PC-9 (cell line): ENCODE data around the gene SELENOW. TPM values are rescaled to one million over a fixed set of nuclear protein-coding genes. Genes with fewer than 3 reads are reported as not detected.
"Not testable (repeated sequence)": the region's sequence is repeated elsewhere in the genome, so short reads cannot be mapped to it uniquely, and the experiment has no call there.

Experiments
- BruUV-seq: library from RNA; stranded (reverse); fragments of 400-500 nt; replicated peaks from 2 replicates; lab custom pipeline; 2021; lab: Mats Ljungman, UMichigan
- CTCF ChIA-PET: fragments of 300-600 bp; sonication (Branson Sonifier 250); formaldehyde crosslinking; loops from one replicate; lab custom pipeline; 2022; ENCODE audit warnings: antibody characterized with exemption; lab: Charles Lee
- POLR2A ChIA-PET: fragments of 300-600 bp; sonication (Branson Sonifier 250); formaldehyde crosslinking; loops from one replicate; lab custom pipeline; 2022; ENCODE audit warnings: antibody characterized with exemption; ENCODE audit not compliant: unreplicated experiment; lab: Charles Lee
- DNase-seq, 2 experiments: peaks; one replicate each; pipeline versions ENCODE4 v3.0.0 to v3.0.0-alpha.2; 2015 to 2022; ENCODE audit warnings: mixed read lengths in 1 of 2
- H2AFZ ChIP-seq: fragments of 200-600 bp; sonication (generic); 2 replicates; pipeline ENCODE4 v1.8.1; 2017; ENCODE audit warnings: antibody characterized with exemption
- H3F3A ChIP-seq: fragments of 200-600 bp; sonication (generic); 2 replicates; pipeline ENCODE4 v1.8.1; 2017; ENCODE audit warnings: antibody characterized with exemption, mild to moderate bottlenecking, low read depth; ENCODE audit not compliant: insufficient read depth
- H3K27ac ChIP-seq: fragments of 200-600 bp; sonication (generic); 2 replicates; pipeline ENCODE4 v1.6.1; 2016; ENCODE audit warnings: mixed run types
- H3K27me3 ChIP-seq: fragments of 200-600 bp; sonication (generic); 2 replicates; pipeline ENCODE4 v1.6.1; 2016; ENCODE audit warnings: low read depth, mixed run types; ENCODE audit not compliant: insufficient read depth
- H3K36me3 ChIP-seq: fragments of 200-600 bp; sonication (generic); 2 replicates; pipeline ENCODE4 v1.6.1; 2016; ENCODE audit warnings: low read depth, mixed run types
- H3K4me1 ChIP-seq: fragments of 200-600 bp; sonication (generic); replicated peaks from 2 replicates; pipeline ENCODE4 v1.6.1; 2016; ENCODE audit warnings: mixed run types; ENCODE audit not compliant: insufficient read depth
- H3K4me2 ChIP-seq: fragments of 200-600 bp; sonication (generic); 2 replicates; pipeline ENCODE4 v1.6.1; 2017; ENCODE audit warnings: mixed run types
- H3K4me3 ChIP-seq: fragments of 200-600 bp; sonication (generic); 2 replicates; pipeline ENCODE4 v1.6.1; 2016; ENCODE audit warnings: mixed run types
- H3K79me2 ChIP-seq: fragments of 200-600 bp; sonication (generic); 2 replicates; pipeline ENCODE4 v1.6.1; 2017; ENCODE audit warnings: low read depth, mixed run types
- H3K9me2 ChIP-seq: fragments of 200-600 bp; sonication (generic); 2 replicates; pipeline ENCODE4 v1.8.1; 2017; ENCODE audit warnings: mild to moderate bottlenecking; ENCODE audit not compliant: insufficient read depth
- H3K9me3 ChIP-seq: fragments of 200-600 bp; sonication (generic); 2 replicates; pipeline ENCODE4 v1.8.1; 2016; ENCODE audit warnings: low read depth; ENCODE audit not compliant: insufficient read depth
- H4K20me1 ChIP-seq: fragments of 200-600 bp; sonication (generic); 2 replicates; pipeline ENCODE4 v1.8.1; 2017; ENCODE audit not compliant: insufficient read depth
- EZH2 ChIP-seq: fragments of 200-600 bp; sonication (generic); IDR thresholded peaks from 2 replicates; pipeline ENCODE4 v1.8.0; 2017; ENCODE audit warnings: antibody characterized with exemption, low read depth
- intact Hi-C: fragments of 100-400 bp; cut with micrococcal nuclease; formaldehyde crosslinking; loops from one replicate; pipeline ENCODE4 v1.10.0; 2022; ENCODE audit not compliant: unreplicated experiment
- total RNA-seq: library from RNA; stranded (reverse); gene quantifications from 2 replicates; pipeline ENCODE4 v1.2.3, GENCODE V29; 2021
- TF ChIP-seq, protein P1 (sequence below): fragments of 200-600 bp; sonication (generic); conservative IDR thresholded peaks from 2 replicates; pipeline ENCODE4 v1.6.1; 2017; ENCODE audit warnings: mixed run types, antibody characterized with exemption, mild to moderate bottlenecking, moderate library complexity

The SELENOW gene
- total RNA-seq, 1 experiment from 2014 or later: 186 TPM

- CTCF ChIA-PET: no interaction called here
- Histone ChIP-seq H3K79me2 (peaks cover 19% of the 10 kb centered on the region), H3K27me3 (no peaks in the 10 kb centered on the region), H2AFZ (peak overlapping the region; percentile 77), H3K4me3 (no peak overlapping the region), H3K9me3 (no peaks in the 10 kb centered on the region), H3K9me2 (peaks cover 4% of the 10 kb centered on the region; the same call in 1 of the 2 replicates), H3K36me3 (peaks cover 8% of the 10 kb centered on the region), H3F3A (peaks cover 29% of the 10 kb centered on the region), H3K4me2 (peak overlapping the region; percentile 91), H3K4me1 (peaks cover 29% of the 10 kb centered on the region), H3K27ac (peak overlapping the region; percentile 73), H4K20me1 (peaks cover 11% of the 10 kb centered on the region; the same call in 1 of the 2 replicates)
- intact Hi-C loops: loop anchor here (1.0 kb wide), 2 partner anchors 13 to 29 kb away; partner anchors contain the start of gene EHD2
- BruUV-seq: no TSS peak
- POLR2A ChIA-PET: interaction anchor here (0.6 to 1.2 kb wide), 2 partner anchors 19 to 38 kb away, joined by 3 read pairs; no protein-coding TSS in a partner anchor
- no peak for TF ChIP-seq EZH2
- TF ChIP-seq, protein P1, sequence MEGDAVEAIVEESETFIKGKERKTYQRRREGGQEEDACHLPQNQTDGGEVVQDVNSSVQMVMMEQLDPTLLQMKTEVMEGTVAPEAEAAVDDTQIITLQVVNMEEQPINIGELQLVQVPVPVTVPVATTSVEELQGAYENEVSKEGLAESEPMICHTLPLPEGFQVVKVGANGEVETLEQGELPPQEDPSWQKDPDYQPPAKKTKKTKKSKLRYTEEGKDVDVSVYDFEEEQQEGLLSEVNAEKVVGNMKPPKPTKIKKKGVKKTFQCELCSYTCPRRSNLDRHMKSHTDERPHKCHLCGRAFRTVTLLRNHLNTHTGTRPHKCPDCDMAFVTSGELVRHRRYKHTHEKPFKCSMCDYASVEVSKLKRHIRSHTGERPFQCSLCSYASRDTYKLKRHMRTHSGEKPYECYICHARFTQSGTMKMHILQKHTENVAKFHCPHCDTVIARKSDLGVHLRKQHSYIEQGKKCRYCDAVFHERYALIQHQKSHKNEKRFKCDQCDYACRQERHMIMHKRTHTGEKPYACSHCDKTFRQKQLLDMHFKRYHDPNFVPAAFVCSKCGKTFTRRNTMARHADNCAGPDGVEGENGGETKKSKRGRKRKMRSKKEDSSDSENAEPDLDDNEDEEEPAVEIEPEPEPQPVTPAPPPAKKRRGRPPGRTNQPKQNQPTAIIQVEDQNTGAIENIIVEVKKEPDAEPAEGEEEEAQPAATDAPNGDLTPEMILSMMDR: no peak
- no peak for DNase-seq
Observed at GRCh38 chr19:47742634-47743033, 35.9 kb upstream of the SELENOW start.

DNA sequence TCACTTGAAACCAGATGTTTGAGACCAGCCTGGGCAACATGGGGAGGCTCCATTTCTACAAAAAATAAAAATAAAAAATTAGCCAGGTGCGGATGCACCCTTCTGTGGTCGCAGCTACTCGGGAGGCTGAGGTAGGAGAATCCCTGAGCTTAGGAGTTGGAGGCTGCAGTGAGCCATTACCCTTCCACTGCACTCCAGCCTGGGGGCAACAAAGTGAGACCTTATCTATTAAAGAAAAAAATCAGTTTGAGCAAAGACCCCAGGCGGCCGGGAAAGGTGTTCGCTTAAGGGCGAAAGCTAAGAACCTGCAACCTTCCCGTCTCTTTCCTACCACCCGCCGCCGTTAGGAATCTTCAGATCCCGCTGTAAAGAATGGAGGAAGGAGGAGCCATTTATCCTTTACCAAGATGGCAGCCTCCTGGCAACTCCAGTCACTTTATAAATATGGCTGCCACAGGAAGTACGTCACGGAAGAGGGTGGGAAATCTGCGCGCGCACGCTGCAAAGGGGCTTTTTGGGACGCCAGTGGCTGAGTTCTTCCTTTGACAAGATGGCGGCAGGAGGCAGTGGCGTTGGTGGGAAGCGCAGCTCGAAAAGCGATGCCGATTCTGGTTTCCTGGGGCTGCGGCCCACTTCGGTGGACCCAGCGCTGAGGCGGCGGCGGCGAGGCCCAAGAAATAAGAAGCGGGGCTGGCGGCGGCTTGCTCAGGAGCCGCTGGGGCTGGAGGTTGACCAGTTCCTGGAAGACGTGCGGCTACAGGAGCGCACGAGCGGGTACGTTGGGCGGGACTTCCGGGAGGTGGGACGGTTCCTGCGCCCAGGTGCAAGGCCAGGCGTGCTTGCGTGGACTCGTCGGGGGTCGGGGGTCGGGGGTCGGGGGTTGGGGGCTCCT lies 33.2 kb upstream of the SELENOW start, which contains the start of gene NOP53:
TSS of gene NOP53 (plus strand) at position 537 of the 892 bp plus-strand sequence. CDS start at position 551, 14 bp downstream.
- H3K27ac ChIP-seq: peak within 1 kb of the TSS; percentile 82
- TF ChIP-seq EZH2: no peak
- TF ChIP-seq, protein P1: no peak
- H3F3A ChIP-seq: peaks cover 31% of the 10 kb centered on the region
- peaks cover 4% of the 10 kb centered on the region; the same call in 1 of the 2 replicates for H3K9me2 ChIP-seq
- H3K4me1 ChIP-seq: peaks cover 29% of the 10 kb centered on the region
- H3K4me3 ChIP-seq: peak within 1 kb of the TSS; percentile 94
- intact Hi-C loops: no loop called here
- peak within 1 kb of the TSS; percentile 93 for H2AFZ ChIP-seq
- BruUV-seq: TSS peak; percentile 73
- peak; percentile 90 to 95 for DNase-seq
- peak within 1 kb of the TSS; percentile 91 for H3K4me2 ChIP-seq
- H3K9me3 ChIP-seq: no peaks in the 10 kb centered on the region
- peaks cover 44% of the 10 kb centered on the region for H3K79me2 ChIP-seq
- H3K36me3 ChIP-seq: peaks cover 31% of the 10 kb centered on the region
- no peaks in the 10 kb centered on the region for H3K27me3 ChIP-seq
- CTCF ChIA-PET: interaction anchor here (0.6 to 1.4 kb wide), 2 partner anchors 32 to 258 kb away, joined by 3 to 4 read pairs; no protein-coding TSS in a partner anchor
- POLR2A ChIA-PET: interaction anchor here (0.6 kb wide), 1 partner anchor 22 kb away, joined by 3 read pairs; no protein-coding TSS in a partner anchor
- H4K20me1 ChIP-seq: peaks cover 35% of the 10 kb centered on the region

DNA sequence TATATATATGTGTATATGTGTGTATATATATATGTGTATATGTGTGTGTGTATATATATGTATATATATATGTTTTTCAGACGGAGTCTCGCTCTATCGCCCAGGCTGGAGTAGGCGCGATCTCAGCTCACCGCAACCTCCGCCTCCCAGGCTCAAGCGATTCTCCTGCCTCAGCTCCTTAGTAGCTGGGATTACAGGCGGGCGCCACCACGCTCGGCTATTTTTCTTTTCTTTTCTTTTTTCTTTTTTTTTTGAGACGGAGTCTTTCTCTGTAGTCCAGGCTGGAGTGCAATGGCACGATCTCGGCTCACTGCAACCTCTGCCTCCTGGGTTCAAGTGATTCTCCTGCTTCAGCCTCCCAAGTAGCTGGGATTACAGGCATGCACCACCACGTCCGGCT lies 32.4 kb upstream of the SELENOW start:
- H3K27me3 ChIP-seq, BruUV-seq, H2AFZ ChIP-seq, H3K9me3 ChIP-seq, H3K9me2 ChIP-seq, intact Hi-C loops, POLR2A ChIA-PET, DNase-seq: not testable (repeated sequence)
- Histone ChIP-seq H3K27ac (peak overlapping the region; percentile 82; the same call in 1 of the 2 replicates), H3F3A (peaks cover 31% of the 10 kb centered on the region), H3K36me3 (peaks cover 36% of the 10 kb centered on the region), H4K20me1 (peaks cover 42% of the 10 kb centered on the region), H3K79me2 (peaks cover 45% of the 10 kb centered on the region), H3K4me3 (peak overlapping the region; percentile 94), H3K4me2 (peak overlapping the region; percentile 91), H3K4me1 (peaks cover 29% of the 10 kb centered on the region)
- CTCF ChIA-PET: interaction anchor here (0.6 kb wide), 1 partner anchor 259 kb away, joined by 3 read pairs; no protein-coding TSS in a partner anchor
